GM23248 (cell line): Measurements from ENCODE around the gene CFL1. TPM values are rescaled to one million over a fixed set of nuclear protein-coding genes. Genes with fewer than 3 reads are reported as not detected.

Source experiments
- DNase-seq: peaks from one replicate; pipeline ENCODE4 v3.0.0-alpha.2; 2015
- H2AFZ ChIP-seq: fragments of 200-600 bp; sonication (generic); 2 replicates; pipeline ENCODE4 v1.6.1; 2016; ENCODE audit warnings: antibody characterized with exemption
- H3F3A ChIP-seq: fragments of 200-600 bp; sonication (generic); 2 replicates; pipeline ENCODE4 v1.6.1; 2016; ENCODE audit warnings: mild to moderate bottlenecking, antibody characterized with exemption, mixed run types; ENCODE audit not compliant: insufficient read depth
- H3K27ac ChIP-seq: fragments of 200-600 bp; sonication (generic); 2 replicates; pipeline ENCODE4 v1.5.1; 2016; ENCODE audit warnings: mild to moderate bottlenecking
- H3K27me3 ChIP-seq: fragments of 200-600 bp; sonication (generic); replicated peaks from 2 replicates; pipeline ENCODE4 v1.6.1; 2016; ENCODE audit warnings: mild to moderate bottlenecking; ENCODE audit not compliant: insufficient read depth
- H3K36me3 ChIP-seq: fragments of 200-600 bp; sonication (generic); 2 replicates; pipeline ENCODE4 v1.6.1; 2016; ENCODE audit warnings: low read depth, mild to moderate bottlenecking
- H3K4me1 ChIP-seq: fragments of 200-600 bp; sonication (generic); 2 replicates; pipeline ENCODE4 v1.6.1; 2016; ENCODE audit warnings: mild to moderate bottlenecking; ENCODE audit not compliant: insufficient read depth
- H3K4me2 ChIP-seq: fragments of 200-600 bp; sonication (generic); one replicate; pipeline ENCODE4 v1.6.1; 2016; ENCODE audit warnings: mild to moderate bottlenecking; ENCODE audit not compliant: unreplicated experiment
- H3K4me3 ChIP-seq: fragments of 200-600 bp; sonication (generic); 2 replicates; pipeline ENCODE4 v1.5.1; 2016; ENCODE audit warnings: mild to moderate bottlenecking
- H3K79me2 ChIP-seq: fragments of 200-600 bp; sonication (generic); 2 replicates; pipeline ENCODE4 v1.6.1; 2016; ENCODE audit warnings: mild to moderate bottlenecking; ENCODE audit not compliant: insufficient read depth
- H3K9ac ChIP-seq: fragments of 200-600 bp; sonication (generic); 2 replicates; pipeline ENCODE4 v1.6.1; 2016; ENCODE audit warnings: mild to moderate bottlenecking
- H3K9me2 ChIP-seq: fragments of 200-600 bp; sonication (generic); 2 replicates; pipeline ENCODE4 v1.6.1; 2016; ENCODE audit warnings: mixed run types, mild to moderate bottlenecking, moderate library complexity; ENCODE audit not compliant: insufficient read depth
- H3K9me3 ChIP-seq: fragments of 200-600 bp; sonication (generic); one replicate; pipeline ENCODE4 v1.6.1; 2017; ENCODE audit warnings: low read depth
- H4K20me1 ChIP-seq: fragments of 200-600 bp; sonication (generic); 2 replicates; pipeline ENCODE4 v1.6.0; 2016; ENCODE audit not compliant: insufficient read depth
- EZH2 ChIP-seq: fragments of 200-600 bp; sonication (generic); IDR thresholded peaks from 2 replicates; pipeline ENCODE4 v1.6.1; 2018; ENCODE audit warnings: antibody characterized with exemption, mild to moderate bottlenecking; ENCODE audit not compliant: insufficient read depth, poor library complexity, severe bottlenecking
- EZH2phosphoT487 ChIP-seq: fragments of 200-600 bp; sonication (generic); IDR thresholded peaks from 2 replicates; pipeline ENCODE4 v1.6.1; 2018; ENCODE audit warnings: antibody characterized with exemption, moderate library complexity, mild to moderate bottlenecking, low read depth; ENCODE audit not compliant: insufficient read depth
- WGBS, 2 experiments: methylation state at CpG; one replicate each; pipeline ENCODE4 v1.1.6; 2015 to 2017; ENCODE audit warnings: low lambda C conversion rate in 2 of 2, low coverage in 1 of 2; ENCODE audit errors: missing lambda C conversion rate in 2 of 2; 5-methylcytosine and 5-hydroxymethylcytosine counted together
- in situ Hi-C: fragments of 300-500 bp; cut with MboI; formaldehyde crosslinking; loops from 2 replicates; pipeline ENCODE4 v1.15.0; 2020
- polyA plus RNA-seq: library from polyadenylated mRNA; unstranded; fragments of >200 nt; fragmentation: Nextera tagmentation; extraction: Ambion mirVana; gene quantifications from 2 replicates; pipeline ENCODE4 v1.2.1, GENCODE V29; 2016
- total RNA-seq: library from RNA; depleted of rRNA; stranded (reverse); fragments of >200 nt; shearing (Covaris generic); gene quantifications from 2 replicates; pipeline ENCODE4 v1.2.3, GENCODE V29; 2014; rRNA removed

The CFL1 gene
- total and polyA plus RNA-seq, 2 experiments from 2014 or later: 1,312 to 2,650 TPM

GRCh38 chr11:65806979-65807378, 51.0 kb downstream of the CFL1 start:
- H3K36me3 ChIP-seq: no peaks in the 10 kb centered on the region

More at GRCh38 chr11:65806979-65807378, 51.0 kb downstream of the CFL1 start:
- no peaks in the 10 kb centered on the region for H3K79me2 ChIP-seq
- peaks cover 25% of the 10 kb centered on the region; the same call in 1 of the 2 replicates for H3K27me3 ChIP-seq
- H3K27ac ChIP-seq: no peak overlapping the region
- WGBS, 2 experiments: 33 to 41% methylated on average over 6 of the region's 6 CpGs
- no peaks in the 10 kb centered on the region for H3K9me3 ChIP-seq
- H3K4me1 ChIP-seq: no peaks in the 10 kb centered on the region
- no peaks in the 10 kb centered on the region for H3F3A ChIP-seq
- H3K4me2 ChIP-seq: no peak overlapping the region
- H3K9me2 ChIP-seq: no peaks in the 10 kb centered on the region
- in situ Hi-C loops: no loop called here
- no peak overlapping the region for H2AFZ ChIP-seq
- H4K20me1 ChIP-seq: no peaks in the 10 kb centered on the region
- H3K4me3 ChIP-seq: no peak overlapping the region
- no peak overlapping the region for H3K9ac ChIP-seq
- TF ChIP-seq EZH2phosphoT487: no peak
- no peak for TF ChIP-seq EZH2
- no peak for DNase-seq

Other genes with a start within 250 kb of the CFL1 start
- gene MAP3K11, start 244.0 kb downstream of the CFL1 start, total RNA-seq: 17.6 and 24.7 TPM in 2 replicates
- gene MAP3K11, start 244.0 kb downstream of the CFL1 start, polyA plus RNA-seq: 9.5 and 10.6 TPM in 2 replicates
- 23.5 and 30.2 TPM in 2 replicates for gene PCNX3, start 242.4 kb downstream of the CFL1 start, total RNA-seq
- 8.1 and 8.6 TPM in 2 replicates for gene PCNX3, start 242.4 kb downstream of the CFL1 start, polyA plus RNA-seq
- 15.9 and 16.6 TPM in 2 replicates for gene SIPA1, start 220.1 kb downstream of the CFL1 start, total RNA-seq
- gene SIPA1, start 220.1 kb downstream of the CFL1 start, polyA plus RNA-seq: 10.8 and 13.0 TPM in 2 replicates
- 38.4 and 45.1 TPM in 2 replicates for gene RELA, start 195.3 kb downstream of the CFL1 start, total RNA-seq
- 67.8 and 74.3 TPM in 2 replicates for gene RELA, start 195.3 kb downstream of the CFL1 start, polyA plus RNA-seq
- gene KAT5, start 145.9 kb downstream of the CFL1 start, total RNA-seq: 36.6 and 47.4 TPM in 2 replicates
- gene KAT5, start 145.9 kb downstream of the CFL1 start, polyA plus RNA-seq: 28.8 and 29.5 TPM in 2 replicates
- 45.7 and 56.1 TPM in 2 replicates for gene RNASEH2C, start 137.4 kb downstream of the CFL1 start, total RNA-seq
- gene RNASEH2C, start 137.4 kb downstream of the CFL1 start, polyA plus RNA-seq: 115 and 117 TPM in 2 replicates
- 14.8 and 16.4 TPM in 2 replicates for gene AP5B1, start 77.2 kb downstream of the CFL1 start, total RNA-seq
- 4.4 and 4.9 TPM in 2 replicates for gene AP5B1, start 77.2 kb downstream of the CFL1 start, polyA plus RNA-seq
- gene OVOL1, start 71.1 kb downstream of the CFL1 start, total RNA-seq: not detected in 2 replicates
- gene OVOL1, start 71.1 kb downstream of the CFL1 start, polyA plus RNA-seq: not detected in 2 replicates
- not detected in 2 replicates for gene SNX32, start 24.2 kb downstream of the CFL1 start, total RNA-seq
- gene SNX32, start 24.2 kb downstream of the CFL1 start, polyA plus RNA-seq: 0.51 and 0.98 TPM in 2 replicates
- 49.6 and 56.0 TPM in 2 replicates for gene MUS81, start 2.3 kb upstream of the CFL1 start, total RNA-seq
- gene MUS81, start 2.3 kb upstream of the CFL1 start, polyA plus RNA-seq: 39.4 and 42.0 TPM in 2 replicates
- gene EFEMP2, start 14.6 kb upstream of the CFL1 start, total RNA-seq: 308 and 328 TPM in 2 replicates
- gene EFEMP2, start 14.6 kb upstream of the CFL1 start, polyA plus RNA-seq: 520 and 545 TPM in 2 replicates
- 1.1 TPM in 1 of 2 replicates, not detected in the other for gene CTSW, start 21.7 kb upstream of the CFL1 start, total RNA-seq
- 0.23 and 0.51 TPM in 2 replicates for gene CTSW, start 21.7 kb upstream of the CFL1 start, polyA plus RNA-seq
- 201 and 220 TPM in 2 replicates for gene FIBP, start 30.3 kb upstream of the CFL1 start, total RNA-seq
- gene FIBP, start 30.3 kb upstream of the CFL1 start, polyA plus RNA-seq: 200 and 203 TPM in 2 replicates
- gene CCDC85B, start 32.5 kb upstream of the CFL1 start, total RNA-seq: 95.1 and 143 TPM in 2 replicates
- 116 and 118 TPM in 2 replicates for gene CCDC85B, start 32.5 kb upstream of the CFL1 start, polyA plus RNA-seq
- gene FOSL1, start 42.2 kb upstream of the CFL1 start, total RNA-seq: 80.6 and 88.9 TPM in 2 replicates
- 104 and 105 TPM in 2 replicates for gene FOSL1, start 42.2 kb upstream of the CFL1 start, polyA plus RNA-seq
- 46.2 and 50.5 TPM in 2 replicates for gene C11orf68, start 60.9 kb upstream of the CFL1 start, total RNA-seq
- 91.5 and 94.4 TPM in 2 replicates for gene C11orf68, start 60.9 kb upstream of the CFL1 start, polyA plus RNA-seq
- 223 and 307 TPM in 2 replicates for gene DRAP1, start 61.2 kb upstream of the CFL1 start, total RNA-seq
- gene DRAP1, start 61.2 kb upstream of the CFL1 start, polyA plus RNA-seq: 517 and 533 TPM in 2 replicates
- gene TSGA10IP, start 87.3 kb upstream of the CFL1 start, total RNA-seq: 0.13 TPM in 1 of 2 replicates, not detected in the other
- gene TSGA10IP, start 87.3 kb upstream of the CFL1 start, polyA plus RNA-seq: not detected in 2 replicates
- gene SART1, start 103.6 kb upstream of the CFL1 start, total RNA-seq: 27.7 and 38.3 TPM in 2 replicates
- gene SART1, start 103.6 kb upstream of the CFL1 start, polyA plus RNA-seq: 43.4 and 48.6 TPM in 2 replicates
- 21.2 and 22.8 TPM in 2 replicates for gene EIF1AD, start 144.0 kb upstream of the CFL1 start, total RNA-seq
- gene EIF1AD, start 144.0 kb upstream of the CFL1 start, polyA plus RNA-seq: 21.6 and 25.3 TPM in 2 replicates
- gene BANF1, start 144.3 kb upstream of the CFL1 start, total RNA-seq: 24.9 and 31.6 TPM in 2 replicates
- gene BANF1, start 144.3 kb upstream of the CFL1 start, polyA plus RNA-seq: 330 and 346 TPM in 2 replicates
- 15.3 and 21.9 TPM in 2 replicates for gene CST6, start 153.8 kb upstream of the CFL1 start, total RNA-seq
- 35.1 and 35.3 TPM in 2 replicates for gene CST6, start 153.8 kb upstream of the CFL1 start, polyA plus RNA-seq
- not detected in 2 replicates for gene CATSPER1, start 168.3 kb upstream of the CFL1 start, total RNA-seq
- gene CATSPER1, start 168.3 kb upstream of the CFL1 start, polyA plus RNA-seq: 1.1 and 1.7 TPM in 2 replicates
- not detected in 2 replicates for gene GAL3ST3, start 191.0 kb upstream of the CFL1 start, total RNA-seq
- not detected in 2 replicates for gene GAL3ST3, start 191.0 kb upstream of the CFL1 start, polyA plus RNA-seq
- gene SF3B2, start 194.2 kb upstream of the CFL1 start, total RNA-seq: 95.7 and 117 TPM in 2 replicates
- 146 and 152 TPM in 2 replicates for gene SF3B2, start 194.2 kb upstream of the CFL1 start, polyA plus RNA-seq
- 44.6 and 48.9 TPM in 2 replicates for gene PACS1, start 212.1 kb upstream of the CFL1 start, total RNA-seq
- gene PACS1, start 212.1 kb upstream of the CFL1 start, polyA plus RNA-seq: 33.2 and 36.0 TPM in 2 replicates